HepG2 (cell line): ENCODE measurements around the gene ZBTB46. TPM values are rescaled to one million over a fixed set of nuclear protein-coding genes. Genes with fewer than 3 reads are reported as not detected.

Experiments used
- ARNTL ChIP-seq: sonication (generic); formaldehyde crosslinking; IDR thresholded peaks from 2 replicates; pipeline ENCODE4 v1.4.0; 2020; ENCODE audit warnings: mild to moderate bottlenecking, missing genetic modification reagents
- ATAD3A ChIP-seq: sonication (generic); formaldehyde crosslinking; IDR thresholded peaks from 2 replicates; pipeline ENCODE4 v1.4.0; 2020; ENCODE audit warnings: missing genetic modification reagents
- ATF6 ChIP-seq: sonication (generic); formaldehyde crosslinking; conservative IDR thresholded peaks from 2 replicates; pipeline ENCODE4 v1.4.0; 2020; ENCODE audit warnings: missing genetic modification reagents
- FUBP1 ChIP-seq: sonication (generic); formaldehyde crosslinking; IDR thresholded peaks from 2 replicates; pipeline ENCODE4 v1.5.1; 2020; ENCODE audit warnings: missing genetic modification reagents, mild to moderate bottlenecking, borderline replicate concordance
- GMEB2 ChIP-seq: IDR thresholded peaks from 2 replicates; pipeline ENCODE4 v1.6.1; 2016; ENCODE audit warnings: missing biosample characterization, missing genetic modification reagents, low read depth
- HOXA3 ChIP-seq: sonication (generic); formaldehyde crosslinking; IDR thresholded peaks from 2 replicates; pipeline ENCODE4 v1.5.0; 2020; ENCODE audit warnings: missing genetic modification reagents
- IRF9 ChIP-seq: sonication (generic); formaldehyde crosslinking; IDR thresholded peaks from 2 replicates; pipeline ENCODE4 v1.8.0; 2022; ENCODE audit warnings: missing genetic modification reagents, mild to moderate bottlenecking, borderline replicate concordance
- MZF1 ChIP-seq: sonication (generic); formaldehyde crosslinking; IDR thresholded peaks from 2 replicates; pipeline ENCODE4 v1.8.1; 2023; ENCODE audit warnings: mild to moderate bottlenecking, missing genetic modification reagents, borderline replicate concordance
- NFYC ChIP-seq: IDR thresholded peaks from 2 replicates; pipeline ENCODE4 v1.6.1; 2016; ENCODE audit warnings: missing genetic modification reagents, missing compliant biosample characterization
- PATZ1 ChIP-seq: sonication (generic); formaldehyde crosslinking; IDR thresholded peaks from 2 replicates; pipeline ENCODE4 v1.4.0; 2020; ENCODE audit warnings: missing genetic modification reagents
- PAWR ChIP-seq: sonication (generic); formaldehyde crosslinking; IDR thresholded peaks from 2 replicates; pipeline ENCODE4 v1.4.0; 2020; ENCODE audit warnings: missing genetic modification reagents, mild to moderate bottlenecking, borderline replicate concordance
- POLR2AphosphoS5 ChIP-seq: IDR thresholded peaks from 2 replicates; pipeline ENCODE4 v1.6.1; 2012; ENCODE audit warnings: low read depth, low read length
- SAP130 ChIP-seq: IDR thresholded peaks from 2 replicates; pipeline ENCODE4 v1.6.1; 2016; ENCODE audit warnings: low read depth
- SNAPC2 ChIP-seq: sonication (generic); formaldehyde crosslinking; IDR thresholded peaks from 2 replicates; pipeline ENCODE4 v1.8.1; 2022; ENCODE audit warnings: mild to moderate bottlenecking, missing genetic modification reagents
- TSC22D2 ChIP-seq: sonication (generic); formaldehyde crosslinking; IDR thresholded peaks from 2 replicates; pipeline ENCODE4 v1.5.1; 2020; ENCODE audit warnings: missing genetic modification reagents, mild to moderate bottlenecking, borderline replicate concordance
- ZC3H13 ChIP-seq: sonication (generic); formaldehyde crosslinking; IDR thresholded peaks from 2 replicates; pipeline ENCODE4 v1.8.1; 2023; ENCODE audit warnings: mild to moderate bottlenecking, missing genetic modification reagents, moderate library complexity
- ZNF253 ChIP-seq: sonication (generic); formaldehyde crosslinking; IDR thresholded peaks from 2 replicates; pipeline ENCODE4 v1.8.0; 2022; ENCODE audit warnings: mild to moderate bottlenecking, missing genetic modification reagents, borderline replicate concordance
- ZNF331 ChIP-seq: sonication (generic); formaldehyde crosslinking; IDR thresholded peaks from 2 replicates; pipeline ENCODE4 v1.4.0; 2020; ENCODE audit warnings: missing genetic modification reagents
- ZNF709 ChIP-seq: sonication (generic); formaldehyde crosslinking; IDR thresholded peaks from 2 replicates; pipeline ENCODE4 v1.5.0; 2020; ENCODE audit warnings: mild to moderate bottlenecking, missing genetic modification reagents
- ZNF788 ChIP-seq: sonication (generic); formaldehyde crosslinking; IDR thresholded peaks from 2 replicates; pipeline ENCODE4 v1.5.0; 2020; ENCODE audit warnings: mild to moderate bottlenecking, missing genetic modification reagents, borderline replicate concordance
- ZNF83 ChIP-seq: sonication (generic); formaldehyde crosslinking; IDR thresholded peaks from 2 replicates; pipeline ENCODE4 v1.4.0; 2020; ENCODE audit warnings: missing genetic modification reagents, mild to moderate bottlenecking, borderline replicate concordance
- polyA plus RNA-seq, 8 experiments: library from polyadenylated mRNA; depleted of rRNA in 3 of 8; stranded (reverse) in 7 of 8; unstranded in 1 of 8; fragments of >200 nt; fragmentation: Illumina TruSeq in 4 of 8; extraction: Trizol in 4 of 8; gene quantifications; 2 replicates each; pipeline versions ENCODE4 v1.2.1 to v1.2.3, GENCODE V29; 2011 to 2016; ENCODE audit warnings: low read depth in 4 of 8, missing spikeins in 1 of 8, mixed read lengths in 1 of 8; ENCODE audit not compliant: insufficient read depth in 1 of 8
- total RNA-seq, 5 experiments: library from RNA; depleted of rRNA; stranded (reverse); fragments of >200 nt; fragmentation: Illumina TruSeq; extraction: Trizol; gene quantifications; 2 replicates each; pipeline ENCODE4 v1.2.3, GENCODE V29; 2016; ENCODE audit warnings: low read depth in 1 of 5

ZBTB46 gene
- total and polyA plus RNA-seq, 2 of the 13 experiments (the other 11 are each of a cell fraction or from before 2014, with no cell fraction given) = 1.6 to 13.5 TPM

- TF ChIP-seq GMEB2 (no peak), IRF9 (CRISPR knock-in tag) (peak; percentile 41; the same call in 1 of the 2 replicates), ZNF788 (CRISPR knock-in tag) (0 out of 2 replicates have a peak, but pooled peaks have one; percentile 37), MZF1 (CRISPR knock-in tag) (no peak), NFYC (CRISPR knock-in tag) (no peak), POLR2AphosphoS5 (peak; percentile 56; the same call in 1 of the 2 replicates), ZNF331 (CRISPR knock-in tag) (no peak), ATF6 (CRISPR knock-in tag) (no peak), PAWR (CRISPR knock-in tag) (no peak), SAP130 (no peak), ARNTL (0 out of 2 replicates have a peak, but pooled peaks have one; percentile 3), ATAD3A (no peak), HOXA3 (peak; percentile 62), PATZ1 (CRISPR knock-in tag) (no peak), FUBP1 (CRISPR knock-in tag) (no peak), ZC3H13 (CRISPR knock-in tag) (peak; percentile 69; the same call in 1 of the 2 replicates), SNAPC2 (CRISPR knock-in tag) (no peak), TSC22D2 (no peak), ZNF709 (CRISPR knock-in tag) (no peak), ZNF83 (CRISPR knock-in tag) (no peak), ZNF253 (no peak; the same call in 1 of the 2 replicates)
Observed at GRCh38 chr20:63735859-63736718, 95.0 kb downstream of the ZBTB46 start, which contains the start of gene LIME1 (continued).
